ENCODE results near the gene TMEM11.
"Not testable (repeated sequence)": the region's sequence is repeated elsewhere in the genome, so short reads cannot be mapped to it uniquely, and the experiment has no call there.

Gene TMEM11

DNA sequence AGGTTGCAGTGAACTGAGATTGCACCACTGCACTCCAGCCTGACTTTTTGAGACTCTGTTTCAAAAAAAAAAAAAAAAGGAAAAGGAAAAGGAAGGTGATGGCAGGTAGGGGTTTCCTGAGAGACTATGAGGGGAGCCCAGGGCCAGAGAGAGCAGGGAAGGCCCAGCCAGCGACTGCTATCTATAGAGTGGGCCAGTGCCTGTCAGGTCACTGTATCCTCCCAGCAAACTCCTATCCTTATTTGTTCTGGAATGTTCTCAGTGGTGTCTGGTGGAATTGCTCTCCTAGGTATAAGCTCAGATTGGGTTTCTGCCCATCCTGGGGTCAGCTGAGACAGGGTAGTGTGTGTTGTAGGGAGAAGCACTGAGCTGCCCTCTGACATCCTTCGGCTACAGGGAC lies 14.9 kb upstream of the TMEM11 start:
- Mint-ChIP-seq H3K36me3 (ENCODE audit: low read depth) (peaks cover 4% of the 10 kb centered on the region), H3K9me3 (peaks cover 6% of the 10 kb centered on the region), H3K4me3 (no peak overlapping the region), H3K4me1 (no peaks in the 10 kb centered on the region), H3K27ac (no peak overlapping the region), H3K27me3 (ENCODE audit: low read depth) (peaks cover 3% of the 10 kb centered on the region)
- TF ChIP-seq CTCF (IDR thresholded peaks at IDR 0.05; ENCODE audit: unreplicated experiment in 3 of 3), result no peak

GRCh38 chr17:21228111-21228510 lies 14.2 kb upstream of the TMEM11 start:
- TF ChIP-seq CTCF (IDR thresholded peaks at IDR 0.05; ENCODE audit: unreplicated experiment in 3 of 3), result no peak
- Mint-ChIP-seq H3K27ac (no peak overlapping the region), H3K4me3 (no peak overlapping the region)

GRCh38 chr17:21227277-21227676 lies 13.3 kb upstream of the TMEM11 start:
- H3K27me3 Mint-ChIP-seq (ENCODE audit: low read depth); H3K36me3 Mint-ChIP-seq (ENCODE audit: low read depth); H3K4me1 Mint-ChIP-seq; H3K27ac Mint-ChIP-seq; H3K4me3 Mint-ChIP-seq; H3K9me3 Mint-ChIP-seq: not testable (repeated sequence)

More at GRCh38 chr17:21228111-21228510, 14.2 kb upstream of the TMEM11 start:
- peaks cover 3% of the 10 kb centered on the region for H3K27me3 Mint-ChIP-seq (ENCODE audit: low read depth)
- H3K4me1 Mint-ChIP-seq, result no peaks in the 10 kb centered on the region
- peaks cover 4% of the 10 kb centered on the region for H3K36me3 Mint-ChIP-seq (ENCODE audit: low read depth)
- H3K9me3 Mint-ChIP-seq, result peaks cover 6% of the 10 kb centered on the region

DNA sequence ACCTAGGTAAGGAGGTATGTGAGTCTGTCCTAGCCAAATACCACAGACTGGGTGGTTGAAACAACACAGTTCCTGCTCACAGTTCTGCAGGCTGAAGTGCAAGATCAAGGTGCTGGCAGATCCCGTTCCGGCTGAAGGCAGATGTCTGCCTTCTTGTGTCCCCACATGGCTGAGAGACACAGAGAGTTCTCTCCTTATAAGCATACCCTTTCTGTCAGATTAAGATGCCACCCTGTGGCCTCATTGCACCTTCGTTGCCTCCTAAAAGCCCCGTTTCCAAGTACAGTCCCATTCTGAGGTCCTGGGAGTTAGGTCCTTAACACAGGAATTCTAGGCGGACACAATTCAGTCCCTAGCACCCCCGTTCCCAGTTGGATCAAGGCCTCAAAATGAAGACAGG lies 9.1 kb upstream of the TMEM11 start:
- TF ChIP-seq CTCF (IDR thresholded peaks at IDR 0.05; ENCODE audit: unreplicated experiment in 3 of 3), result no peak
- peaks cover 13% of the 10 kb centered on the region for H3K36me3 Mint-ChIP-seq (ENCODE audit: low read depth)
- no peaks in the 10 kb centered on the region for H3K9me3 Mint-ChIP-seq
- H3K27ac Mint-ChIP-seq, result no peak overlapping the region
- H3K27me3 Mint-ChIP-seq (ENCODE audit: low read depth), result no peaks in the 10 kb centered on the region
- H3K4me3 Mint-ChIP-seq, result no peak overlapping the region
- H3K4me1 Mint-ChIP-seq, result peaks cover 8% of the 10 kb centered on the region

GRCh38 chr17:21218831-21219380 lies 4.9 kb upstream of the TMEM11 start:
- Mint-ChIP-seq H3K4me3 (peak overlapping the region in 1 of 3 experiments; percentile 14), H3K27me3 (ENCODE audit: low read depth) (no peaks in the 10 kb centered on the region), H3K4me1 (peaks cover 27% of the 10 kb centered on the region)

DNA sequence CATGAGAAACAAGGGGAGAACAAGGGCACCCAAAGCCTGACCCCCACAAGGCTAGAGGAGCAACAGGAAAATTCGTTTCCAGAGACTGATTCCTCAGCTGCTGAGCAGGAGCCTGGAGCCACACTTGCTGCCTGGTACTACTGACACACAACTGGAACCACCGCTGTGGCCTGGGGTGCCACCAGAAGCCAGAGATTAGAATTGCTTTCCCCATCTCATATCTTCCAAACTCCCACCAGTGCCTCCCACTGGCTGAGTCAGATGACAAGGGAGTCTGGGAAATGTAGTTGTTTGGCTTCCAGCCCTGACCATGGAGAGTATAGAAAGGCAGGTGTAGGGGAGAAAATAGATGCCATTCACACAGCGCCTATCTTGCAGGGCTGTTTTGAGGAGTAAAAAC lies 4.1 kb upstream of the TMEM11 start:
- H3K4me1 Mint-ChIP-seq, result peaks cover 31% of the 10 kb centered on the region
- no peaks in the 10 kb centered on the region for H3K9me3 Mint-ChIP-seq
- H3K27ac Mint-ChIP-seq, result no peak overlapping the region
- peaks cover 13% of the 10 kb centered on the region for H3K36me3 Mint-ChIP-seq (ENCODE audit: low read depth)
- TF ChIP-seq CTCF (IDR thresholded peaks at IDR 0.05; ENCODE audit: unreplicated experiment in 3 of 3), result no peak
- H3K27me3 Mint-ChIP-seq (ENCODE audit: low read depth), result no peaks in the 10 kb centered on the region
- no peak overlapping the region for H3K4me3 Mint-ChIP-seq

More at GRCh38 chr17:21218831-21219380, 4.9 kb upstream of the TMEM11 start:
- Mint-ChIP-seq H3K27ac (peak overlapping the region; percentile 10 to 78 (median 66)), H3K36me3 (ENCODE audit: low read depth) (peaks cover 13% of the 10 kb centered on the region), H3K9me3 (no peaks in the 10 kb centered on the region)
- TF ChIP-seq CTCF (IDR thresholded peaks at IDR 0.05; ENCODE audit: unreplicated experiment in 3 of 3), result no peak

Data from nephron (organoid).